ENCODE measurements around the gene C2orf81. TPM values are rescaled to one million over a fixed set of nuclear protein-coding genes. Genes with fewer than 3 reads are reported as not detected.

The C2orf81 gene
- total and polyA plus RNA-seq, 2 of the 4 experiments (the other 2 are of a cell fraction): 0.18 to 0.74 TPM

DNA sequence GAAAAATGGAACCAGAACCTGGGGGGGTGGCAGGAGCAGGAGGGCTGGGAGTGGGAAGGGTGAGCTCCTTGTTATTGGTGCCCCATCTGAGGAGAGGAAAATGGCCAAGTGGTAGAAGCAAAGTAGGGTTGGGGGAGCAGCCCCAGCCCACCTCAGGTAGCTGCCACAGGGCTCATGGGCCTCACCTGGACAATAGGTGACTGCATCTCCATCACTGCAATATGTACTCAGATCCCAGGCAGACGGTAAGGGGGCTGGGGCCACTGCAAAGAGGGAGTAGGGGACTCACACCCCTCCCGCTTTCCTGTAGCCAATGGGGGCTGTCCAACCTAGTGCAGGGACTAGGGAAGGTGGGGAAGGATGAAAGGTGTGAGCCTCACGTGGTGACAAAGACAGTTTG lies 4.2 kb downstream of the C2orf81 start:
- Histone ChIP-seq H3K23ac (ENCODE audit: low read depth, low read length) (no peak overlapping the region), H2AK5ac (ENCODE audit: low read depth, low read length) (no peak overlapping the region), H3K9ac (ENCODE audit: low read depth, low read length) (no peak overlapping the region), H3K18ac (ENCODE audit: low read depth, low read length) (no peak overlapping the region), H3K4ac (ENCODE audit: low read depth, low read length) (no peak overlapping the region), H2BK5ac (ENCODE audit: low read depth, low read length, poor library complexity, severe bottlenecking) (no peak overlapping the region), H3K27ac (ENCODE audit: insufficient read depth, low read length) (no peak overlapping the region), H4K91ac (ENCODE audit: insufficient read depth, low read depth, low read length) (no peak overlapping the region), H3K9me3 (ENCODE audit: control insufficient read depth, insufficient read depth, low read length) (no peaks in the 10 kb centered on the region), H3K4me1 (ENCODE audit: control insufficient read depth, insufficient read depth, low read length) (peaks cover 2% of the 10 kb centered on the region), H4K5ac (ENCODE audit: low read depth, low read length) (no peak overlapping the region), H2BK120ac (ENCODE audit: low read depth, low read length) (no peak overlapping the region), H3K4me2 (ENCODE audit: low read depth, low read length) (no peak overlapping the region), H3K14ac (replicated peaks; ENCODE audit: low read depth, low read length) (no peak overlapping the region), H4K20me1 (ENCODE audit: insufficient read depth, low read length) (no peaks in the 10 kb centered on the region), H3K56ac (ENCODE audit: extremely low read depth, insufficient read depth, low read length) (no peak overlapping the region), H4K8ac (ENCODE audit: low read depth in 2 of 2, low read length in 2 of 2) (no peak overlapping the region), H2BK15ac (ENCODE audit: low read depth, low read length) (no peak overlapping the region), H2BK20ac (ENCODE audit: low read depth, low read length) (no peak overlapping the region), H3K4me3 (ENCODE audit: insufficient read depth, low read depth, low read length) (no peak overlapping the region), H3K9me1 (ENCODE audit: insufficient read depth, low read length) (peaks cover 4% of the 10 kb centered on the region), H3K36me3 (ENCODE audit: control insufficient read depth, insufficient read depth, low read length) (no peaks in the 10 kb centered on the region), H3K79me1 (ENCODE audit: low read depth in 1 of 2, low read length in 2 of 2) (peaks cover 0 to 2% of the 10 kb centered on the region in 2 experiments; a peak in 1 of 4 replicates), H2AK9ac (replicated peaks; ENCODE audit: low read depth, low read length, poor library complexity) (no peak overlapping the region), H2AFZ (replicated peaks; ENCODE audit: low read length, poor library complexity) (no peak overlapping the region), H3K27me3 (ENCODE audit: control insufficient read depth, insufficient read depth, low read length) (peaks cover 29% of the 10 kb centered on the region)
- BruUV-seq (replicated peaks): no TSS peak
- TF ChIP-seq SMC3 (IDR thresholded peaks at IDR 0.05; ENCODE audit: low read depth, low read length) (no peak), CHD1 (IDR thresholded peaks at IDR 0.05; ENCODE audit: low read depth, low read length) (no peak), MXI1 (IDR thresholded peaks at IDR 0.05; ENCODE audit: borderline replicate concordance, low read depth, low read length) (no peak), RAD21 (IDR thresholded peaks at IDR 0.05; ENCODE audit: low read length) (no peak), RFX5 (IDR thresholded peaks at IDR 0.05; ENCODE audit: low read depth, low read length) (no peak), POLR2A (IDR thresholded peaks at IDR 0.05; ENCODE audit: low read depth, low read length) (no peak), BHLHE40 (IDR thresholded peaks at IDR 0.05; ENCODE audit: low read depth, low read length) (no peak), MAZ (IDR thresholded peaks at IDR 0.05; ENCODE audit: borderline replicate concordance, low read depth, low read length) (no peak)
- TF ChIP-seq, protein P1, sequence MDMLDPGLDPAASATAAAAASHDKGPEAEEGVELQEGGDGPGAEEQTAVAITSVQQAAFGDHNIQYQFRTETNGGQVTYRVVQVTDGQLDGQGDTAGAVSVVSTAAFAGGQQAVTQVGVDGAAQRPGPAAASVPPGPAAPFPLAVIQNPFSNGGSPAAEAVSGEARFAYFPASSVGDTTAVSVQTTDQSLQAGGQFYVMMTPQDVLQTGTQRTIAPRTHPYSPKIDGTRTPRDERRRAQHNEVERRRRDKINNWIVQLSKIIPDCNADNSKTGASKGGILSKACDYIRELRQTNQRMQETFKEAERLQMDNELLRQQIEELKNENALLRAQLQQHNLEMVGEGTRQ (IDR thresholded peaks at IDR 0.05; ENCODE audit: low read depth, low read length): no peak
- dilution Hi-C loops (cut with HindIII; ENCODE audit: low sequenced_read_pairs, unreplicated experiment) (no loop called here), intact Hi-C loops (cut with micrococcal nuclease) (no loop called here), in situ Hi-C loops (cut with MboI; ENCODE audit: low sequenced_read_pairs) (no loop called here)
- 83% methylated on average over 1 of the region's 3 CpGs; no CpG with 5 or more reads in 1 of the 2 experiments for WGBS, 2 experiments (ENCODE audit: extremely low coverage in 2 of 2, insufficient read length in 1 of 2)
- ChIA-PET CTCF (no interaction called here), POLR2A (ENCODE audit: unreplicated experiment) (no interaction called here)
- ATAC-seq (ENCODE audit: low read depth) (no peak), DNase-seq (no peak)

Measured in IMR-90 (cell line).